Left ventricle myocardium inferior (tissue), 1 donor: ENCODE results near the gene CUX1. TPM values are rescaled to one million over a fixed set of nuclear protein-coding genes. Genes with fewer than 3 reads are reported as not detected.
"Not testable (repeated sequence)": the region's sequence is repeated elsewhere in the genome, so short reads cannot be mapped to it uniquely, and the experiment has no call there.

ENCODE experiments used
- DNase-seq: peaks from one replicate; pipeline ENCODE4 v3.0.0-alpha.2; 2020
- H3K27ac ChIP-seq: fragments of 200-600 bp; replicated peaks from 2 replicates; pipeline ENCODE4 v1.8.0; 2021
- H3K27me3 ChIP-seq: fragments of 200-600 bp; 2 replicates; pipeline ENCODE4 v1.8.0; 2021; ENCODE audit warnings: low read depth
- H3K36me3 ChIP-seq: fragments of 200-600 bp; 2 replicates; pipeline ENCODE4 v1.8.0; 2021
- H3K4me1 ChIP-seq: fragments of 200-600 bp; 2 replicates; pipeline ENCODE4 v1.8.0; 2021
- H3K4me3 ChIP-seq: fragments of 200-600 bp; 2 replicates; pipeline ENCODE4 v1.8.0; 2021; ENCODE audit warnings: mild to moderate bottlenecking, moderate library complexity
- H3K9me3 ChIP-seq: fragments of 200-600 bp; replicated peaks from 2 replicates; pipeline ENCODE4 v1.8.0; 2021
- CTCF ChIP-seq: fragments of 200-600 bp; IDR thresholded peaks from 2 replicates; pipeline ENCODE4 v1.8.0; 2021; ENCODE audit warnings: antibody characterized with exemption, mild to moderate bottlenecking, borderline replicate concordance
- intact Hi-C: fragments of 100-400 bp; cut with micrococcal nuclease; formaldehyde crosslinking; loops from one replicate; pipeline ENCODE4 v1.11.0; 2022
- total RNA-seq: library from RNA; stranded (reverse); fragmentation: NEBNext Ultra II Directional; extraction: Animal tissue kit (Norgen Biotek cat#: 25700); gene quantifications from one replicate; pipeline ENCODE4 v1.2.1, GENCODE V29; 2021
- donor health status: DM: no; HTN: yes; CAD: no; lungs with severe emphysema.

Gene CUX1
- total RNA-seq, 1 donor from 2014 or later = 125 TPM

- Histone ChIP-seq H3K27ac (no peak overlapping the region), H3K27me3 (no peaks in the 10 kb centered on the region), H3K9me3 (no peaks in the 10 kb centered on the region), H3K36me3 (no peaks in the 10 kb centered on the region), H3K4me3 (no peak overlapping the region), H3K4me1 (peaks cover 76% of the 10 kb centered on the region)
- no peak for DNase-seq
- no peak for TF ChIP-seq CTCF
- intact Hi-C loops = no loop called here
Measured at GRCh38 chr7:101824440-101824839, 7.0 kb downstream of the CUX1 start.

GRCh38 chr7:101826081-101826835 lies 8.8 kb downstream of the CUX1 start:
- peaks cover 66% of the 10 kb centered on the region for H3K4me1 ChIP-seq
- intact Hi-C loops = no loop called here
- DNase-seq = no peak
- no peak for TF ChIP-seq CTCF
- H3K36me3 ChIP-seq = no peaks in the 10 kb centered on the region
- no peaks in the 10 kb centered on the region for H3K9me3 ChIP-seq
- no peaks in the 10 kb centered on the region for H3K27me3 ChIP-seq
- H3K4me3 ChIP-seq = no peak overlapping the region
- H3K27ac ChIP-seq = no peak overlapping the region

DNA sequence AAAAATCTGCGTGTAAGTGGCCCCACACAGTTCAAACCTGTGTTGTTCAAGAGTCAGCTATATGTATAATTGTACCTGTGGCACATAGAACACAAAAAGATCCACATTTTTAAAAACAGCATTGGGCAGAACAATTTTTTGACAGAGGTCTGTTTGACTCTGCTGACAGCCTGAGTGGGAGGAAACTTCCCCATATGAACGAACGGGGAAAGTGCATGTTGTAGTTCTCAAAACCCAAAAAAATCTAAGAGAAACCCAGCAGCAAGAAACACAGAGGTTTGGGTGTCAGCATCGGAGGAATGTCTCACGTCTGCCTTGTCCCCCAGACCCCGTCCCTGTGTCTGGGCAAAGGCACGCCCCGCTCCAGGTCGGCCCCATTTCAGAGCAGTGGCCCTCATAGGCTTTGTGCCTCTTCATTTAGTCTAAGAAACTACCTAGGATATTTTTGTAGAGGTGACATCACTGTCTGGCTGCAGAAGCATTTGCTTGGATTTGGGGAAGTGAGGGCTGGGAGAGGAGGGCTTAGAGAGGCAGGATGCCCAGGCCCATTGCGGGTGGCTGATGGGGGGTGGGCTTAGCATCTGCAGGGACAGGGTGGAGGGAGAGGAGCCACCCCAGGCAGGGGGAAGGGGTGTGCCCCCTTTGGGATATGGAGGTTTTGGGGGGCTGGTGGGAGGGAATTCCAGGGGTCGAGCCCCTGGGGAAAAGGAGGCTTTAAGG lies 11.0 kb downstream of the CUX1 start:
- no peak for TF ChIP-seq CTCF
- intact Hi-C loops = no loop called here
- Histone ChIP-seq H3K4me3 (no peak overlapping the region), H3K9me3 (no peaks in the 10 kb centered on the region), H3K36me3 (no peaks in the 10 kb centered on the region), H3K27ac (no peak overlapping the region), H3K27me3 (no peaks in the 10 kb centered on the region), H3K4me1 (peaks cover 50% of the 10 kb centered on the region)
- DNase-seq = no peak

DNA sequence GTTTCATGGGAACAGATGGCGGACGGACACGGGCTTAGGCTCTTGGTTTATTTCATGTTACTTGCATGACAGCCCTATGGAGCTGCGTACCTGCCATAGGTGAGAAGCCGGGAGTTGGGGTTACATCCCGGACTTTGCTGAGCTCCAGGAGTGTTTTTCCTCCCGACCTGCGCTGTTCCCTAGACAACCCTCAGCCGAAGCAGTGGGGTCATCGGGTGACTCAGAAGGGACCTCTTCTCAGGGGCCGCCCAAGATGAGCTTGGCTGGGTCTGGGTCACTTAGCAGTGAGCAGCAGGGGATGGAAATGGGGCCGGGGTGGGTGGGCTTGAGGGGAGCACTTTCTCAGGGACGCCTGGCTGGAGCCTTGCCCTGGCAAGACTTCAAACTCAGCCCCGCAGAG lies 11.9 kb downstream of the CUX1 start:
- intact Hi-C loops = no loop called here
- no peak for TF ChIP-seq CTCF
- H3K9me3 ChIP-seq = no peaks in the 10 kb centered on the region
- H3K4me3 ChIP-seq = no peak overlapping the region
- no peak for DNase-seq
- H3K27me3 ChIP-seq = no peaks in the 10 kb centered on the region
- H3K36me3 ChIP-seq = no peaks in the 10 kb centered on the region
- no peak overlapping the region for H3K27ac ChIP-seq
- peaks cover 49% of the 10 kb centered on the region for H3K4me1 ChIP-seq

DNA sequence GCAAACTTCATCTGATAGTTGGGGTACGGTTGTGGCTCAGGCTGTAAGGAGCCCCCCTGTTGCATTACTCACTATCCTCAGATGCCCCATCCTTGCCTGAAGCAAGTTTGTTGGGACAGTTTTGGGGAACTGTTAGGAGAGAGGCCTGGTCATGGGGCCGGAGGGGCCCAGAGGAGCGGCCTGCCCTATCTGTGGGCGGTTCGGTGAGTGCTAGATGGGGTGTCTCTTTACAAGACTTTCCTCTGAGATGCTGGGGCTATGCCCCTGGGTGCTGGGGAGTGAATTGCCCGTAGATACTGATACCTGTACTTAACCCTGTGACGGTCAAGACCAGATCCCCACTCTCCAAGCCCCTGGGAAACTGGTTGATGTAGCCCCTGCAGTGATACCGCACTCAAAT lies 12.4 kb downstream of the CUX1 start:
- intact Hi-C loops = no loop called here
- DNase-seq = no peak
- Histone ChIP-seq H3K36me3 (no peaks in the 10 kb centered on the region), H3K4me1 (peaks cover 48% of the 10 kb centered on the region), H3K4me3 (no peak overlapping the region), H3K27me3 (no peaks in the 10 kb centered on the region), H3K27ac (no peak overlapping the region), H3K9me3 (no peaks in the 10 kb centered on the region)
- TF ChIP-seq CTCF = no peak

DNA sequence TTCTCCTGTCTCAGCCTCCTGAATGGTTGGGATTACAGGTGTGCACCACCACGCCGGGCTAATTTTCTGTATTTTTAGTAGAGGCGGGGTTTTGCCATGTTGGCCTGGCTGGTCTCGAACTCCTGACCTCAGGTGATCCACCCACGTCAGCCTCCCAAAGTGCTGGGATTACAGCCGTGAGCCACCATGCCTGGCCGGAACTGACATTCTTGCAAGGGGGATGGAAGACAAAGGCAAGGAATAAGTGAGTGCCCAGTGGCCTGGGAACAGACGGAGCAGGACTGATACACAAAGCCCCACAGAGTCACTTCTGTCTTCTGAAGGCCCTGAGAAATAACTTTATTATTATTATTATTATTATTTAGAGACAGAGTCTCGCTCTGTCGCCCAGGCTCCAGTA lies 14.0 kb downstream of the CUX1 start:
- H3K4me3 ChIP-seq, DNase-seq, H3K27me3 ChIP-seq, intact Hi-C loops, H3K9me3 ChIP-seq, H3K36me3 ChIP-seq, H3K27ac ChIP-seq: not testable (repeated sequence)
- peaks cover 35% of the 10 kb centered on the region for H3K4me1 ChIP-seq
